ENCODE measurements around the gene PDSS2. TPM values are rescaled to one million over a fixed set of nuclear protein-coding genes. Genes with fewer than 3 reads are reported as not detected.

PDSS2 gene, protein sequence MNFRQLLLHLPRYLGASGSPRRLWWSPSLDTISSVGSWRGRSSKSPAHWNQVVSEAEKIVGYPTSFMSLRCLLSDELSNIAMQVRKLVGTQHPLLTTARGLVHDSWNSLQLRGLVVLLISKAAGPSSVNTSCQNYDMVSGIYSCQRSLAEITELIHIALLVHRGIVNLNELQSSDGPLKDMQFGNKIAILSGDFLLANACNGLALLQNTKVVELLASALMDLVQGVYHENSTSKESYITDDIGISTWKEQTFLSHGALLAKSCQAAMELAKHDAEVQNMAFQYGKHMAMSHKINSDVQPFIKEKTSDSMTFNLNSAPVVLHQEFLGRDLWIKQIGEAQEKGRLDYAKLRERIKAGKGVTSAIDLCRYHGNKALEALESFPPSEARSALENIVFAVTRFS
- 7.1 and 8.8 TPM in 2 replicates for total RNA-seq

DNA sequence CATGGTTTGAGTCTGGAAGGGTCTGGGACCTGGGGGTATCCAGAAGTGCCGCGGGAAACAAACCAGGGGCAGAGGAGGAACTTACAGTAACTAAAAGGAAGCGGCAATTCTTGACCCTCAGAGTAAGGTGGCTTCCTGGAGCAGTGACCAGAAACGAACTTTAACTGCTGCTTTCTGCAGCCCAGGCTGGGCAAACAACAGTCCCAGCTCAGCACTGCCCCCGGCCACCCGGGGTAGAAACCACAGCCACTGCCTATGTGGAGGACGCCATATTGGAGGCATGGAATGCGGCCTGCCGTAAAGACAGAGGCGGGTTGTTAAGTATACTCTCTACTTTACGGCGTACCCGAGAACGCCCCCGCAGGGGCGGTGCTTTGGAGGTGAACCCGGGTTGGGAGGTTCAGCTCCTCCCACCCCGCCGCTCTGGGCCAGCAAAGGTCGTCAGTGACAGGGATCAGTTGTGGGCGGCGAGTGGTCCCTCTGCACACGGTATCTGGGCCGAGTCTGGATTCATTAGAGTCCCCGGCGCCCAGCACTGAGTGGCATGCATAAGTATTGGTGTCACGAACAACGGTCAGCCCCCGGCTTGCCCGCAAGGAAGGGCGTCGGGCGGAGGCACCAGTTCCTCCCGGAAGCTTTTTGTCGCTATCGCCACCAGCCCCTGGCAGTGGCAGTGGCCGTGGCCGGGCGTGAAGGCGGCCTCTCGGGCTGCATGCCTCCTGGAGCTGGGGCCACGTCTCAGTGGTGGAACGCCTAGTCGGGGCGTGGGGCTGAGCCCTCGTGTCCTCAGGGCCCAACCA is at the start of gene PDSS2:
PDSS2 (minus strand) TSS at position 282 of the 800 bp plus-strand sequence; CDS start at position 3, 279 bp downstream.

DNA sequence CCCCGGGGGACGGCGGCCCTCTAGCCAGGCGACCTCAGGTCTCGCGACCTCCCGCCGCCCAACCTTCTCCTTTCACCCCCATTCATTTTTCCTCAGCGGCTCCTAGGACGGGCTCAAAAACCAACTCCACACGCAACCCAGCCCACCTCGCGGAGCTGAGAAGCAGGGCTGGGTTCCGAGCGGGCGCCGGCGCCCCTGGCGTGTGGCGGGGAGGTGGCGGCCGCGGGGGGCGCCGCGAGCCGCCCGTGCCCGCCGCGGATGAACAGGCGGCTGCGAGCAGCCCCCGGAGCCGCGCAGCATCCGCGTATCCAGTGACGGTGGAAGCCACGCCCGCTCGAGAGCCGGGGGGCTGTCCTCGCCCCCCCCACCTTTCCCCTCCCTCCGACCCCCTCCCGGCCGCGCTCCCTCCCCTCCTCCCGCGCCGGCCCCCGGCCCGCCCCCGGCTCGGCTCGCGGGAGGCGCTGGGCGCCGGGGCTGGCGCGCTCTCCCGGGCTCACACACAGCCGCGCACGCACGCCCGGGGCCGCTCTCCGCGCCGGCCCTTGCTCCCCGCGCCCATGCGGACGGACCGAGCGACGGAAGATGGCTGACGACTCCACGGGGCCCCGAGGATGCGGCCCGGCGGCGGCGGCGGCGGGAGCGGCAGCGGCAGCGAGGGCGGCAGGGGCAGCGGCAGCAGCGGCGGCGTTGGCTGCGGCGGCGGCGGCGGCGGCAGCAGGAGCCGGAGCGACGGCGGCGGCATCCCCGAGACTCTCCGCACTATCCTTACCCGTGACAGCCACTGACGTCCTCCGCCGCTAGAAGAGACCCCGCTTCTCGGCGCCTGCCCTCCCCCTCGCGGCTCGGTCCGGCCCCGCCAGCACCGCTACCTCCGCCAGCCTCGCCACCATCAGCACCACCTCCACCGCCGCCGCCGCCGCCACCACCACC is 30.5 kb upstream of the PDSS2 start, which contains the start of gene SOBP:
SOBP (plus strand) TSS at position 482 of the 930 bp plus-strand sequence. CDS start 500 bp downstream, outside the sequence.

DNA sequence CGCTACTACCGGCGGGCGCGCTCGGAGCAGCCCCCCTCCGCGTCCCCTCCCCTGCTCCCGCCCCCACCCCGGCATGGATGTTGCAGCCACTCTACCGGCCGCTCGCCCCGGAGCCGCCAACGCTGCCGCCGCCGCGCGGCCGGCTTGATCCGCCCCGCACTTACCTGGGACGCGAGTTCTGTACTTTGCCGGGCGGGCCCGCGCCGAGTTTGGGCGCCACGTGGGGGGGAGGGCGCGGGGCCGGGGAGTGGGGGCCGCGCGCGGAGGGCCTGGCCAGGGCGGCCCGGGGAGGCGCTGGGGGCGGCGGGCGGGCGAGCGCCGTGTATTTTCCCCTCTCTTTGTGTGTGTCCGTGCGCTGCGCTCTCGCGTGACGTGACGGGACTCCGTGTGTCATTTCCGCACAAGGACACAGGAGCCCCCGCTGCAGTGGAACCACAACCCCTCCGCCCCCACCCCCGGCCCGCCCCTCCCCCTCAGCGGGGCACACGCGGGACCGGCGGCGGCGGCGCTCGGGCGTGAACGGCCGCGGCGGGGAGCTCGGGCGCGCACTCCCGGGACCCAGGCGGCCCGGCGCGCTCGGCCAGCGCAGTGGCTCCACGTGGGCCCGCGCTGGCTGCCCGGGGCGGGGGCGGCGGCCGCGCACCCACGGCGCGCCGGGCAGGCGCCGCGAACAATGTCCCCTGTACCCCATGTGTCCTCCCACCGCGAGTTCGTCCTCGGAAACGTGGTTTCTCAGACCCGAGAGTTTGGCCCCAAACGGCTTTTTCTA is 344.3 kb downstream of the PDSS2 start, which contains the start of gene BEND3:
BEND3 (minus strand) TSS at position 590 of the 769 bp plus-strand sequence. CDS start 16,230 bp downstream, outside the sequence.

Other genes starting within 250 kb of the PDSS2 start
- gene SOBP, start 30.6 kb upstream of the PDSS2 start, total RNA-seq, result 3.9 and 6.3 TPM in 2 replicates